VCaP (cell line): ENCODE results near the gene CTNND1.
"Not testable (repeated sequence)": the region's sequence is repeated elsewhere in the genome, so short reads cannot be mapped to it uniquely, and the experiment has no call there.

Experiments
- H3K27ac ChIP-seq: fragments of 450-650 bp; 2 replicates; pipeline ENCODE4 v1.5.1; 2017
- CTCF ChIP-seq: fragments of 450-650 bp; conservative IDR thresholded peaks from 2 replicates; pipeline ENCODE4 v1.5.1; 2017; ENCODE audit warnings: mild to moderate bottlenecking, moderate library complexity

The CTNND1 gene

GRCh38 chr11:57761301-57762234 lies at the start of gene CTNND1:
Gene CTNND1 (plus strand): TSS chr11:57761802. CDS start chr11:57791479, 29,677 bp downstream.
- peak within 1 kb of the TSS; percentile 94 for H3K27ac ChIP-seq
- no peak; the same call in 1 of the 2 replicates for TF ChIP-seq CTCF

GRCh38 chr11:57712256-57713150 lies 49.1 kb upstream of the CTNND1 start, which contains the start of gene TMX2:
Gene TMX2 (plus strand): TSS chr11:57712593. CDS start chr11:57712619, 26 bp downstream.
- TF ChIP-seq CTCF: no peak
- peak within 1 kb of the TSS; percentile 96 for H3K27ac ChIP-seq

- no peak for TF ChIP-seq CTCF
- H3K27ac ChIP-seq: peak overlapping the region; percentile 96; the same call in 1 of the 2 replicates
Measured at GRCh38 chr11:57713835-57714234, 47.8 kb upstream of the CTNND1 start.

GRCh38 chr11:57716726-57717125 lies 44.9 kb upstream of the CTNND1 start:
- H3K27ac ChIP-seq: not testable (repeated sequence)

- no peak overlapping the region for H3K27ac ChIP-seq
- no peak for TF ChIP-seq CTCF
Measured at GRCh38 chr11:57727185-57727584, 34.4 kb upstream of the CTNND1 start.

- no peak overlapping the region for H3K27ac ChIP-seq
- TF ChIP-seq CTCF: no peak
Measured at GRCh38 chr11:57728829-57729228, 32.8 kb upstream of the CTNND1 start.

- no peak for TF ChIP-seq CTCF
- H3K27ac ChIP-seq: no peak overlapping the region
Measured at GRCh38 chr11:57729479-57729878, 32.1 kb upstream of the CTNND1 start.
